Inflammatory macrophage treated with lipopolysaccharide for 1 hour (primary cell): ENCODE measurements around the gene LMNA.
"Not testable (repeated sequence)": the region's sequence is repeated elsewhere in the genome, so short reads cannot be mapped to it uniquely, and the experiment has no call there.

ENCODE experiments used
- DNase-seq, 2 donors: peaks; one replicate each; pipeline ENCODE4 v3.0.0-alpha.2; 2020 to 2022

Gene LMNA

DNA sequence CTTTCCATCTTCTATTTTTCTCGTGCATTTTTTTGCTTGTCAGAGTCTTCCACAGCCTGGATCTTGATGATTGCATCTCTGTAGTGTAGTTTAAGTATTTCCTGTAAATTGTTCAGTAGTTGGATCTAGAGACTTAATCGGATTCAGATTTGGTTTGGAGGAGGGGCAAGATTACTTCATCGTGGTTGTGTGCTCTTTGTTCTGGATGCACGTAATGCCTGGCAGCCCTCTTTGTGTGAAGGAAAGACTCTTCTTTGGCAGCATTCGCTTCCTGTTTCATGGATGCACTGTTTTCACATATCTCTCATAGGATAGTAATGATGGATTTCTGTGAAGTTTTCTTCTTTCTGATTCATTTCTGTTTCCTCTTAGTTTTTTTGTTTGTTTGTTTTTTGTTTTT is 53.0 kb downstream of the LMNA start:
- no peak for DNase-seq

DNA sequence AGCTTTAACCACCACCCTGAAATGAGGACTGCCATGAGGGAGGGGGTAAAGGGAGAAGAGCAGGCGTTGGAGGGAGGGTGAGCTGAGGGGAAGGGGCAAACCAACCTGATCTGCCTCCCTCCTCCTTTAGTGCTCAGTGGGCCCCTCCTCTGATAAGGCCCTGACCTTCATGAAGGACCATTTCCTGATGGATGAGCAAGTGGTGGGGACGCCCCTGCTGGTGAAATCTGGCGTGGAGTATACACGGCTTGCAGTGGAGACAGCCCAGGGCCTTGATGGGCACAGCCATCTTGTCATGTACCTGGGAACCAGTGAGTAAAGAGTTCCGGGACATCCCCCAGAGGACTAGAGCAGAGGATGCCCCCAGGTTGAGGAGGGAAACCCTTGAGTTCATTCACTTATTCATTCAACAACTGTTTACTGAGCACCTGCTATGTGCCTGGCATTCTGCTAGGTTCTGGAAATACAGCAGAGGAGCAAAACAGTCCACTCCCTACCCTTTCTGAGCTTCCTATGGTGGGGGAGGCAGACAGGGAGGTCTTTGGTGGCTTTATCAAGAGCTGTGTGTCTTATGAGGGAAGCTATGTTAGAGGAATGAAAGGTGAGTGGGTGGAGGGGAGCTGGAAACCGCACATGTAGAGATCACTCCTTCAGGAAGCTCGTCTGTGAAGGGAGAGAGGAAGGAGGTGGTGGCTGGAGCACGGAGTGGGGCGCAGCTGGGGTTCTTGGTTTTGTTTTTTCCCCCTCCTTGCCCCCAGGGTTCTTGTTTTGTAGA is 58.4 kb downstream of the LMNA start:
- DNase-seq, result no peak

DNA sequence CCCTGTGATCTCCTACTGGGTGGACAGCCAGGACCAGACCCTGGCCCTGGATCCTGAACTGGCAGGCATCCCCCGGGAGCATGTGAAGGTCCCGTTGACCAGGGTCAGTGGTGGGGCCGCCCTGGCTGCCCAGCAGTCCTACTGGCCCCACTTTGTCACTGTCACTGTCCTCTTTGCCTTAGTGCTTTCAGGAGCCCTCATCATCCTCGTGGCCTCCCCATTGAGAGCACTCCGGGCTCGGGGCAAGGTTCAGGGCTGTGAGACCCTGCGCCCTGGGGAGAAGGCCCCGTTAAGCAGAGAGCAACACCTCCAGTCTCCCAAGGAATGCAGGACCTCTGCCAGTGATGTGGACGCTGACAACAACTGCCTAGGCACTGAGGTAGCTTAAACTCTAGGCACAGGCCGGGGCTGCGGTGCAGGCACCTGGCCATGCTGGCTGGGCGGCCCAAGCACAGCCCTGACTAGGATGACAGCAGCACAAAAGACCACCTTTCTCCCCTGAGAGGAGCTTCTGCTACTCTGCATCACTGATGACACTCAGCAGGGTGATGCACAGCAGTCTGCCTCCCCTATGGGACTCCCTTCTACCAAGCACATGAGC is 62.2 kb downstream of the LMNA start:
- no peak for DNase-seq

DNA sequence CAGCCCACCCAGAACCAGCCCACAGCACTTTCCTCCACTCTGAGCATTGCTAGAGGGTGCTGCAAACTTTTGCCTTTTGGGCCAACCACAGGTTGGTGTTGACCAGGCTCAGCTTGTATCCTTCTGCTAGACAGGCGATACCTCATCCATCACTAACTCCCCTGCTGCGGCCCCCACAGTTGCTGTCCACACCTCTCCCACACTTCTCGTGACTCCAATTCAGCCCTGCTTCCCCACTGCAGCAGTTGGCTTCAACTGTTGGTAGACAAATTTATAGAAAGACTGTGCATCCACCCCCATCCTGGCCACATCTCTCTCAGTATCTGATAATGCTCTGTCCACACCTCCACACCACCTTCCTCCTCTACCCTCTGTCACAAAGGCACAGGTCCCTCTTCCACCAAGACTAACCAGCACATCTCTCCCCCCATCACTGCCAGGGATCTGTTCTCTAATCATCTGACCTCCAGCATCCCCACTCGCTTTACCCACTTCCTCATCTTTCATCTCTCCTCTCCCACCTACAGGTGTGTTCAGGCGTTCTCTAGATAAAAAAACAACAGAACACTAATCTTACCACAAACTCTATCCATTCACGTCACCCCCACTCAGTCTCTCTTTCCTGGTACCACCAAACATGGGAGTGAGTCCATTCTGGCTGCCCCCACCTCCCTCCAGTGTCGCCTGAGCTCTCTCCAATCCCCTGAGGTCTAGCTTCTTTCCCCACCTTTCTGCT is 63.6 kb downstream of the LMNA start:
- DNase-seq, result no peak

DNA sequence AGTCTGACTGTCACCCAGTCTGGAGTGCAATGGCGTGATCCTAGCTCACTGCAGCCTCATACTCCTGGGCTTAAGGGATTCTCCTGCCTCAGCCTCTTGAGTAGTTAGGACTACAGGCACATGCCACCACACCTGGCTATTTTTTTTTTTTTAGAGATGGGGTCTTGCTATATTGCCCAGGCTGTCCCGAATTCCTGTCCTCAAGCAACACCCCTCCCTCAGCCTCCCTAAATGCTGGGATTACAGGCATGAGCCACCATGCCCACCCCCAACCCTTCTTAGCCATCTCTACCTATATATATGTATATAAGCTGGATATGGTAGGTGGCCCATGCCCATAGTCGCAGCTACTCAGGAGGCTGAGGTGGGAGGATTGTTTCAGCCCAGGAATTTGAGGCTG is 66.0 kb downstream of the LMNA start:
- no peak for DNase-seq

DNA sequence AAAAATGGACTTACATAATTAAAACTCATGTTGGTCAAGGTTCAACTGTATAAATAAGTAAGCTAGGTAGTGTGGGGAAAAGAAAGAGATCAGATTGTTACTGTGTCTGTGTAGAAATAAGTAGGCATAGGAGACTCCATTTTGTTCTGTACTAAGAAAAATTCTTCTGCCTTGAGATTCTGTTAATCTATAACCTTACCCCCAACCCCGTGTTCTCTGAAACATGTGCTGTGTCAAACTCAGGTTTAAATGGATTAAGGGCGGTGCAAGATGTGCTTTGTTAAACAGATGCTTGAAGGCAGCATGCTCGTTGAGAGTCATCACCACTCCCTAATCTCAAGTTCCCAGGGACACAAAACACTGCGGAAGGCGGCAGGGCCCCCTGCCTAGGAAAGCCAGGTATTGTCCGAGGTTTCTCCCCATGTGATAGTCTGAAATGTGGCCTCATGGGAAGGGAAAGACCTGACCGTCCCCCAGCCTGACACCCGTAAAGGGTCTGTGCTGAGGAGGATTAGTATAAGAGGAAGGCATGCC is 66.9 kb downstream of the LMNA start:
- not testable (repeated sequence) for DNase-seq

DNA sequence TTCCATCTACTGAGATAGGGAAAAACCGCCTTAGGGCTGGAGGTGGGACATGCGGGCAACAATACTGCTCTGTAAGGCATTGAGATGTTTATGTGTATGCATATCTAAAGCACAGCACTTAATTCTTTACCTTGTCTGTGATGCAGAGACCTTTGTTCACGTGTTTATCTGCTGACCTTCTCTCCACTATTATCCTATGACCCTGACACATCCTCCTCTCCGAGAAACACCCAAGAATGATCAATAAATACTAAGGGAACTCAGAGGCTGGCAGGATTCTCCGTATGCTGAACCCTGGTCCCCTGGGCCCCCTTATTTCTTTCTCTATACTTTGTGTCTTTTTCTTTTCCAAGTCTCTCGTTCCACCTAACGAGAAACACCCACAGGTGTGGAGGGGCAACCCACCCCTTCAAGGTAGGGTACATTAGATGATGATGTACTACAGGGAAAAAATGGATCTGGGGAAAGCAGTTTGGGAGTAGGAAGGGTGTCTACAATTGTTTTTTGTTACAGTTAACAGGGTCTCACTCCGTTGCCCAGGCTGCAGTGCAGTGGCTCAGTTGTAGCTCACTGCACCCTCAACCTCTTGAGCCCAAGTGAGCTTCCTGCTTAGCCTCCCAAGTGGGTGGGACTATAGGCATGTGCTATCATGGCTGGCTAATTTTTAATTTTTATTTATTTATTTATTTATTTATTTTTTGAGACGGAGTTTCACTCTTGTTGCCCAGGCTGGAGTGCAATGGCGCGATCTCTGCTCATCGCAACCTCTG is 67.7 kb downstream of the LMNA start:
- DNase-seq, result not testable (repeated sequence)

DNA sequence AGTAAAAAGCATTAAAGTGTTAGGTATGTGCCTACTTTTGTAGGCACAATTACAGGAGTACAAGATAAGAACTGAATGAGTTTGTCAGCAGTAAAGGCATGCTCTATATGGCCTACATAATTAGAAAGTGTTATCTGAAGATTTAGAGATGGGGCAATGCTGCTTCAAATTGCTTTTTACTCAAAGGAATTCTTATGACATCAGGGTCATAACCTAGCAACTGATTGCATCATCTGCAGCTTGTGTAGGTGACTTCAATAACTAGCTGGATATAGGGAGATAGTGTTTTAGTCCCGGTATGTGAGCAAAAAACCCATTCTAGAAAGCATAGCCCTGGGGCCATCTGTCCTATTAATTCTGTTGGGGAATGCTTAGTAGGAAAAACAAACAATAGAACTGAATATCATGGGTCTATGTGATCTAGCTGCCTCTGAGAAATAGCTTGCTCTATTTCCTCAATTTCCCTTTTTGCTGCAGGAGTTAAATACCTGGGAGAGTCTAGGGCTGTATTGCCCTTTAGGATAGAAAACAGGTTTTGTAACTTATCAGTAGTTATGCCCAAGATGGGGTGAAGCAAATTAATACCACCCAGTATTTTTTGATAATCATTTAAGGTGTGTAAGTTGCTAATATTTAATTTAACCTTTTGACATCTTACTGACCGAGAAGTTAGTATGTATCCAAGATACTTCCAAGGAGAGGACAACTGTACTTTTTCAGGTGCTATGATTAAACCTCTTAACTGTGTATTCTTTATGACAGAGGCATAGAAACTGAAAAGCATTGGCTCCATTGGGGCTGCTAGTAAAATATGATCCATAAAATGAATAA is 72.1 kb downstream of the LMNA start:
- peak in 1 of 2 donors; percentile 12 for DNase-seq
